HG03060 (cell line): ENCODE measurements around the gene TMEM263.
"Not testable (repeated sequence)": the region's sequence is repeated elsewhere in the genome, so short reads cannot be mapped to it uniquely, and the experiment has no call there.

Experiments
- ATAC-seq: cut with Tn5 transposase; IDR thresholded peaks from one replicate; pipeline ENCODE4 v1.9.1; 2021; ENCODE audit warnings: low read depth, moderate number of reproducible peaks; ENCODE audit not compliant: unreplicated experiment

The TMEM263 gene

DNA sequence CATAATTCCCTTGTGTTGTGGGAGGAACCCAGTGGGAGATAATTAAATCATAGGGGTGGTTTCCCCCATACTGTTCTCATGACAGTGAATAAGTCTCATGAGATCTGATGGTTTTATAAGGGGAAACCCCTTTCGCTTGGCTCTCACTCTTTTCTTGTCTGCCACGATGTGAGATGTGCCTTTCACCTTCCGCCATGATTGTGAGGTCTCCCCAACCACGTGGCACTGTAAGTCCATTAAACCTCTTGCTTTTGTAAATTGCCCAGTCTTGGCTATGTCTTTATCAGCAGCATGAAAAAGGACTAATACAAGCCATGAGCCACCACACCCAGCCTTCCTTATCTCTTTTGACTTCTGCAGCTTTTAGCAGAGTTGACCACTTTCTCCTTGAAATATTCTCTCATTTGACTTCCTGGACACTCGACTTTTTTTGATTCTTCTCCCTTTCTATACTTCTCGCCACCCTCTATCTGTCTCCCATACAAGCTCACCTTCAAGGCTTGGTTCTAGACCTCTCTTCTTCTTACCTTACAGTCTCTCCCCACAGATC lies 29.0 kb downstream of the TMEM263 start:
- ATAC-seq: no peak

DNA sequence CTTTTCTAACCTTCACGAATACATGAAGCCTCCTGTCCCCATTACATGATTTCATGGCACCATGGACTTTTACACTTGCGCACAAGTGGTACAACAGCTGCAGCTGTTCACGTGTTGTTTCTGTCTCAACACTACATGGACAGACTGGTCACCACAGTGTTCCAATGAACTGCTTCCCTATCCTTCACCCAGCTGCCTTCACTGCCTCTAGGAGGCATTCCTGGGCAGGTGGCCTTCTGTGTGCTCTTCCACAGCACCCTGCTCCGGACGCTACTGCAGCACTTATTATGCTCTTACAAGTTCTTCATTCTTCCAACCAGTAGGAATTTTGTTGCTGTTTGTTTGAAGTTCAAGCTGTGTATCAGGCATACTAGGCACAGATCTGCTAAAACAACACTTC lies 29.8 kb downstream of the TMEM263 start:
- no peak for ATAC-seq

DNA sequence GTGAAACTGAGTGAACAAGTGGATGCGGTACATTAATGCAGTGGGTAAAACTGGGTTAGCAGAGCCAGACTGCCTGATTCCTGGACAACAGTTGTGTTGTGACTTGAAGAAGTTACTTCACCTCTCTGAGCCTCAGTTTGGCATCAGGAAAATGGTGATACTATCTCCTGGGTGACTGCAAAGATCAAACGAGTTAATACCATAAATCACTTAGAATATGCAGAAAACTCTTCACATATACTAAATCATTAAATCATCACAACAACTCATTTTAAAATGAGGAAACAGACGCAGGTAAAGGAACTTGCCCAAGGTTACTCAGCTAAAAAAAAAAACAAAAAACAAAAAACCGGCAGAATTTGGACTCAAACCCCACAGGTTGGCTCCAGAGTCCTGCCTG lies 30.4 kb downstream of the TMEM263 start:
- no peak for ATAC-seq

DNA sequence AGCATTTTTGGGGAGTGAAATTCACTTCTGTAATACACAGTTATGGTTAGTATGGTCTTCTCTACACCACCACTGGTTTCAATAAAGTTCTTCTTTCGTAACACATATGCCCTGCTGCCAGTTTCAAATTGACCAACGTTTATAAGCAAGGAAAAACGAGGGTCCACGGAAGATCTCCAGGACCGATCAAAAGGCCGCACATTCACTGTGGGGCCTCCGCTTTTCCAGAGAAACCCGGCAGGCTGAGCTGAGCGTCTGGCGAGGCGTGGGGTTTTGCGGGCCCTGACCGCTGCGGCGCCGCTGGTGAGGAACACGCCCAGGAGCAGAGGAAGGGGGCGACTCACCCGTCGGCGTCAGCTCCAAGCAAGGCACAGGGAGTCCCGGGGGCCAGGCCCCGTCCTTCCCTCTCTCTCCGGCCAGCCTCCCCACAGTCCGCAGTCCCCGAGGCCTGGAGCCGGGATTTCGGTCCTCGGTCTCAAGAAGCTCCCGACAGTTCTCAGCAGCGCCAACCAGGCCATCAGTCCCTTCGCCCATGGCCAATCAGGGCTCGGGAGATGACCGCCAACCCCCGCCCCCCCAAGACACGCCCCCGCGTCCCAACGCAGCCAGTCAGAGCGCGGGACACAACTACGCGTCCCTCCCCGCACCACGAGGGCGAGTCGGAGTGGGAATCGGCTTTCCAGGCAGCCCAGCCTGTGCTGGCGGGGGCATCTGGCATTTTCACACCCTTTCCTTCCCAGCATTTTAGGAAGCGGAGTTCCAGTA lies 31.1 kb downstream of the TMEM263 start, which contains the start of gene MTERF2:
Gene MTERF2, minus strand, starts transcription at position 522 of the 765 bp plus-strand sequence. CDS start 8,432 bp downstream, outside the sequence.
- peak; percentile 64 for ATAC-seq

DNA sequence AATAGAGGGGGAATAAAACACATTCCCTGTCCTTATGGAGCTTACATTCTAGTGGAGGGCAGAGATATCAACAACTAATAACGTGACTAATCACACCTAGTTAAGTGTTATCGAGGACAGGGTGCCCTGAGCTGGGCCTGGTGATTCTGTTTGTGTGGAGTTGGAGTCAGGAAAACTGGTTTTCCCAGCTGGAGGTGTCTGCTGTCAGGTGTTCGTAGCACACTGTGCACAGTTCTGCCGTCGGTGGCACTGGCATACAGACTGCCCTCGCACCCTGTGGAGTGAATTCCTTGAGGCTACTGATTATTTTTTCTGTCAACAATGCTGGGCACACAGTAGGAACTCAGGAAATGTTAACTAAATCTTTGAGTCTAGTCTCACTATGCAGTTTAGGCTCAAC lies 32.1 kb downstream of the TMEM263 start:
- ATAC-seq: no peak

DNA sequence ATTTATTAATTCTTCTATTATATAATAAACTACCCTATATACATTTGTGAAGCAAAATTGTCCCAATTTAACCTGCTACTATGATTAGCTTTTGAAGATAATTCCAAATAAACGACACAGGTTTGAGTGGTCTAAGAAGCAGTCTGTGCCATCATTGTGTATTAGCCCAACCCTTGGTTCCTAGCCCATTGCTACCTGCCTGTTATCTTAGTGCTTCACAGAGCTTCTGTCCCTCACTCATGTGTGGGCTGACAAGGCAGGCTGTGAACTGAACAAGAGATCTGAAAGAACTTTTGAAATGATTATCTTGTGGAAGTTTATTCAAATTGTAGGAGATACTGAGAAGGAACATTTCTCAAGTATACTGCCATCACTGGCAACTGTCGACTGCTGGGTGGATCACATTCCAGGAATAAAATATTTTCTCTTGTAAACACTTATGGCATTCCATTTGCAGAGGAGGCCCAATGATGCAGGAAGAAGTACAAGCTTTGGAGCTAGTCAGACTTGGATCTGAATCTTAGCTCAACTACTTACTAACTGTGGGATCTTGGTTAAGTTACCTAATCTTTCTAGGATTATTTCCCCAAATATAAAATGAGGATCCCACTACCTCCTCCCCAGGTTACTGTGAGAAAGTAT lies 39.0 kb downstream of the TMEM263 start:
- no peak for ATAC-seq

DNA sequence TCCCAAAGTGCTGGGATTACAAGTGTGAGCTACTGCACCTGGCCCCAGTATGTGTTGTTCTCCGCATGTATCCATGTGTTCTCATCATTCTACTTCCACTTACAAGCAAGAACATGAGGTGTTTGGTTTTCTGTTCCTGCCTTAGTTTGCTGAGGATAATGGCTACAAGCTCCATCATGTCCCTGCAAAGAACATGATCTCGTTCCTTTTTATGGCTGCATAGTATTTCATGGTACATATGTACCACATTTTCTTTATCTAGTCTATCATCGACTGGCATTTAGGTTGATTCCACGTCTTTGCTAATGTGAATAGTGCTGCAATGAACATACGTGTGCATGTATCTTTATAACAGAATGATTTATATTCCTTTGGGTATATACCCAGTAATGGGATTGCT lies 40.4 kb downstream of the TMEM263 start:
- ATAC-seq: not testable (repeated sequence)

DNA sequence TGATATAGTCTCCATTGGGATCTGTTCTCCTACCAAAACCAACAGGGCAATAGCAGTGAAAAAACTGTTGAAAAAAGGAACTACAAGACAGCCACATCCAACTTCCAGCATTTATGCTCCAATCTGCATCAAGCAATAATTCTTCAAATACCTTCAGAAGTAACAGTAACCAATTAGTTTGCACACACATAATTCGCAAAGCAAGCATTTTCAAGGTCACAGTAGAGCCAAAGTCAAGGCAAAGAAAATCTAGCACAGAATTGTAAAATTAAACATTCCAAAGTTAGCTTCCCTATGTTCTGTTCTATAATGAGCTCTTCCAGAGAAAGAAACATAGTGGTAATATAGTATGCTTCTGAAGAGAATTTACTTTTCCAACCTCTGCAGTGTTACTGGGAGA lies 42.2 kb downstream of the TMEM263 start:
- ATAC-seq: no peak

DNA sequence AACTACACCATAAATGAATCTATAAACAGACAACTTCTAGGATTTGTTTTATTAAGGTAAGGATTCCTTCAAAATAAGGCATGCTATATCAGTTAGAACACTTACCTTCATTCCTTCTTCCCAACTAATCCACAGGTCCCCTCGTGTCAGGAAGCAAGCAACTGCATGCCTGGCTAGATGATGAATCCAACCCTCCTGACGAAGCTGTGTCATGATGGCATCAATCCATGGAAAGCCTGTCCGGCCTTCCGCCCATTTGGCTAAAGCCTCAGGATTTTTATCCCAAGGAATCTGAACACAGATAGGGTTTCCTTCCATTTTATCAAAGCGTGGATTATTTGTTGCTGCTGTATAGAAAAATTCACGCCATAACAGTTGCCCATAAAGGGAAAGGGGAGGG lies 43.7 kb downstream of the TMEM263 start:
- no peak for ATAC-seq

DNA sequence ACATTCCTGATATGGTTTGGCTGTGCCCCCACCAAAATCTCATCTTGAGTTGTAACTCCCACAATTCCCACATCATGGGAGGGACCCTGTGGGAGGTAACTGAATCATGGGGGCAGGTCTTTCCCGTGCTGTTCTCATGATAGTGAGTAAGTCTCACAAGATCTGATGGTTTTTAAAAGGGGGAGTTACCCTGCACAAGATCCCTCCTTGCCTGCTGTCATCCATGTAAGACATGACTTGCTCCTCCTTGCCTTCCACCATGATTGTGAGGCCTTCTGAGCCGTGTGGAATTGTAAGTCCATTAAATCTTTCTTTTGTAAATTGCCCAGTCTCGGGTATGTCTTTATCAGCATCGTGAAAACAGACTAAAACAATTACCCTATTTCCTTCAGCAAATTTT lies 47.0 kb downstream of the TMEM263 start:
- ATAC-seq: not testable (repeated sequence)

DNA sequence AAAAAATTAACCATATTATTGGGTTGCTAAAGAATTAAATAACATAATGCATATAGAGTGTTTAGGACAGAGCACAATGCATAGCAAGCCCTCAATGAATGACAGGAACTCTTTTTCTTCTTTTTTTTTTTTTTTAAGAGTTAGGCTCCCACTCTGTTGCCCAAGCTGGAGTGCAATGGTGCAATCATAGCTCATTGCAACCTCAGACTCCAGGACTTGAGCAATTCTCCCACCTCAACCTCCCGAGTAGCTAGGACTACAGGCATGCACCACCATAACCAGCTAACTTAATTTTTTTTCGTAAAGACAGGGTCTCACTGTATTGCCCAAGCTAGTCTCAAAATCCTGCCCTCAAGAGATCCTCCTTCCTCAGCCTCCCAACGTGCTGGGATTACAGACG lies 51.7 kb downstream of the TMEM263 start:
- no peak for ATAC-seq

DNA sequence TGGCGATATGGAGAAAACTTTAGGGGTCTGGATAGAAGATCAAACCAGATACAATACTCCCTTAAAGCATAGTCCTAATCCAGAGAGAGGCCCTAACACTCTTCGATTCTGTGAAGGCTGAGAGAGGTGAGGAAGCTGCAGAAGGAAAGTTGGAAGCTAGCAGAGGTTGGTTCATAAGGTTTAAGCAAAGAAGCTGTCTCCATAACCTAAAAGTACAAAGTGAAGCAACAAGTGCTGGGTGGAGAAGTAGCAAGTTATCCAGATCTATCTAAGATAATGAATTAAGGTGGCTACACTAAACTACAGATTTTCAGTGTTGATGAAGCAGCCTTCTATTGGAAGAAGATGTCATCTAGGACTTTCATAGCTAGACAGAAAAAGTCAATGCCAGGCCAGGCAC lies 55.8 kb downstream of the TMEM263 start:
- ATAC-seq: no peak

DNA sequence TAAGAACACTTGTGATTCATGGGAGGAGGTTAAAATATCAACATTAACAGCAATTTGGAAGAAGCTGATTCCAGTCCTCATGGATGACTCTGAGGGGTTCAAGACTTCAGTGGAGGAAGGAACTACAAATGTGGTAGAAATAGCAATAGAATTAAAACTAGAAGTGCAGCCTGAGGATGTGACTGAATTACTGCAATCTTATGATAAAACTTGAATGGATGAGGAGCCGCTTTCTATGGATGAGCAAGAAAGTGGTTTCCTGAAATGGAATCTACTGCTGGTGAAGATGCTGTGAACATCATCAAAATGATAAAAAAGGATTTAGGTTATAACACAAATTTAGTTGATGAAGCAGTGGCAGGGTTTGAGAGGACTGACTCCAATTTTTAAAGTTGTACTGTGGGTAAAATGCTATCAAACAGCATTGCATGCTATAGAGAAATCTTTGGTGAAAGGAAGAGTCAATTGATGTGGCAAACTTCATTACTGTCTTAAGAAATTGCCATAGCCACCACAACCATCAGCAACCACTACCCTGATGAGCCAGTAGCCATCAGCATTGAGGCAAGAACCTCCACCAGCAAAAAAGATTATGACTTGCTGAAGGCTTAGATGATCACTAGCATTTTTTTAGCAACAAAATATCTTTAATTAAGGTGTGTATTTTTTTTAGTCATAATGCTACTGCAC lies 57.2 kb downstream of the TMEM263 start:
- ATAC-seq: no peak

DNA sequence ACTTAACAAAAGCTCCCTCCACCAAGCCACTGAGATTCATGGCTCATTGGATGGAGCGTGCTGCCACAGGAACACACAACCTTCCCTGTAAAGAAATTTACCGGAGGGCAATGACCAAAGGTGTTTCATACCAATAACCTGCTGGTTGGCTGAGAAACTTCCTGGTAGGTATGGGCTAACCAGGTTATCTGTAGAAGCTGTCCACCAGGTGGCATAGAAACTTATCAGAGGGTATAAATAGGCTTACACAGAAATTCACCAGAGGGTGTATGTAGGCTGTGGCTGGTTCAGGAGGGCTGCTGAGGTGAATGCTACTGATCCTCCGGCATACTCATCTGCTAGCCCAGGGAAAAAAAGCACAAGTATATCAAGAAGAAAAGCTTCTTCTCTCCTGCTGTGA lies 58.3 kb downstream of the TMEM263 start:
- ATAC-seq: no peak

DNA sequence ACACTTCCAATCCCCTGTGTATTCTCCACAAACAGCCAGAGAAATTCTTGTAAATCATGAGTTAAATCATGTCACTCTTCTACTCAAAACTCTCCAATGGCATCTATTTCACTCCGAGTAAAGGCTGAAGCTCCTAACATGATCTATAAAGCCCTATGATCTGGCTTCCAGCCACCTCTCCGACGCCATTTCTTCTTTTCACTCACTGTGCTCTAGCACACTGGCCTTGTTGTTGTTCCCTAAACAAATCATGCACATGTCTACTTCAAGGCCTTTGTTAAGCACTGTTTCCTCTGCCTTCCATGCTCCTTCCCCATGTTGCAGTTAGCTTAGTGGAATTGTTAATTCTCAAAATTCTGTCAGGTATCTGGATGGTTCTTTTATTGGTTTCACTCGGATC lies 61.3 kb downstream of the TMEM263 start:
- no peak for ATAC-seq

DNA sequence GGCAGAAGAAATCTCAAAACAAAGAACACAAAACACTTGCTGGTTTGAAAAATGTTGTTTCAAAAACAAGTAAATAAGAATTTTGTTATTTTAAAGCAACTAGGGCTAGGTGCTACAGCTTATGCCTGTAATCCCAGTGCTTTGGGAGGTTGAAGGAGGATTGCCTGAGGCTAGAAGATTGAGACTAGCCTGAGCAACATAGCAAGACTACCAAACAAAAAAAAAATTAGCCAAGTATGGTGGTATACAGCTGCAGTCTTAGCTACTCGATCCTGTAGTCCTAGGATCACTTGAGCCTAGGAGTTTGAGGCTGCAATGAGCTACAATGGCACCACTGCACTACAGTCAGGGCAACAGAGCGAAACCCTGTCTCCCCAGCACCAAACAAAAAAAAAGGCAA lies 63.8 kb downstream of the TMEM263 start:
- ATAC-seq: no peak
